Measurements from ENCODE around the gene RBM20.

RBM20 gene

GRCh38 chr10:110792476-110793125 is 148.5 kb downstream of the RBM20 start:
- DNase-seq: no peak

- no peak for DNase-seq
Observed at GRCh38 chr10:110793128-110793812, 149.1 kb downstream of the RBM20 start.

- DNase-seq: no peak
Observed at GRCh38 chr10:110793886-110794285, 149.8 kb downstream of the RBM20 start.

GRCh38 chr10:110794808-110795207 is 150.7 kb downstream of the RBM20 start:
- no peak for DNase-seq

- DNase-seq: no peak
Observed at GRCh38 chr10:110797416-110797815, 153.3 kb downstream of the RBM20 start.

- no peak for DNase-seq
Observed at GRCh38 chr10:110798340-110798739, 154.2 kb downstream of the RBM20 start.

GRCh38 chr10:110802090-110802489 is 158.0 kb downstream of the RBM20 start:
- no peak for DNase-seq

GRCh38 chr10:110802551-110803238 is 158.6 kb downstream of the RBM20 start:
- no peak for DNase-seq

- no peak for DNase-seq
Observed at GRCh38 chr10:110803239-110803749, 159.2 kb downstream of the RBM20 start.

GRCh38 chr10:110803830-110804338 is 159.7 kb downstream of the RBM20 start:
- DNase-seq: no peak

- no peak for DNase-seq
Observed at GRCh38 chr10:110804376-110804775, 160.2 kb downstream of the RBM20 start.

- DNase-seq: no peak
Observed at GRCh38 chr10:110805292-110805691, 161.2 kb downstream of the RBM20 start.

- no peak for DNase-seq
Observed at GRCh38 chr10:110806335-110806734, 162.2 kb downstream of the RBM20 start.

GRCh38 chr10:110808123-110808522 is 164.0 kb downstream of the RBM20 start:
- no peak for DNase-seq

- no peak for DNase-seq
Observed at GRCh38 chr10:110808615-110809014, 164.5 kb downstream of the RBM20 start.

- DNase-seq: no peak
Observed at GRCh38 chr10:110810625-110811024, 166.5 kb downstream of the RBM20 start.

- no peak for DNase-seq
Observed at GRCh38 chr10:110811791-110812581, 167.8 kb downstream of the RBM20 start.

- no peak for DNase-seq
Observed at GRCh38 chr10:110812583-110812982, 168.4 kb downstream of the RBM20 start.

GRCh38 chr10:110813743-110814472 is 169.8 kb downstream of the RBM20 start:
- DNase-seq: no peak

GRCh38 chr10:110815354-110816004 is 171.3 kb downstream of the RBM20 start:
- no peak for DNase-seq

- no peak for DNase-seq
Observed at GRCh38 chr10:110817614-110818013, 173.5 kb downstream of the RBM20 start.

Measured in NCI-H1048 (cell line).